Raji (cell line): ENCODE data around the gene PIP4K2C.

Experiments used
- POLR2A ChIP-seq: IDR thresholded peaks from 2 replicates; pipeline ENCODE4 v1.6.1; 2011; ENCODE audit warnings: low read depth, low read length, control low read depth; ENCODE audit not compliant: insufficient read depth

Gene PIP4K2C

DNA sequence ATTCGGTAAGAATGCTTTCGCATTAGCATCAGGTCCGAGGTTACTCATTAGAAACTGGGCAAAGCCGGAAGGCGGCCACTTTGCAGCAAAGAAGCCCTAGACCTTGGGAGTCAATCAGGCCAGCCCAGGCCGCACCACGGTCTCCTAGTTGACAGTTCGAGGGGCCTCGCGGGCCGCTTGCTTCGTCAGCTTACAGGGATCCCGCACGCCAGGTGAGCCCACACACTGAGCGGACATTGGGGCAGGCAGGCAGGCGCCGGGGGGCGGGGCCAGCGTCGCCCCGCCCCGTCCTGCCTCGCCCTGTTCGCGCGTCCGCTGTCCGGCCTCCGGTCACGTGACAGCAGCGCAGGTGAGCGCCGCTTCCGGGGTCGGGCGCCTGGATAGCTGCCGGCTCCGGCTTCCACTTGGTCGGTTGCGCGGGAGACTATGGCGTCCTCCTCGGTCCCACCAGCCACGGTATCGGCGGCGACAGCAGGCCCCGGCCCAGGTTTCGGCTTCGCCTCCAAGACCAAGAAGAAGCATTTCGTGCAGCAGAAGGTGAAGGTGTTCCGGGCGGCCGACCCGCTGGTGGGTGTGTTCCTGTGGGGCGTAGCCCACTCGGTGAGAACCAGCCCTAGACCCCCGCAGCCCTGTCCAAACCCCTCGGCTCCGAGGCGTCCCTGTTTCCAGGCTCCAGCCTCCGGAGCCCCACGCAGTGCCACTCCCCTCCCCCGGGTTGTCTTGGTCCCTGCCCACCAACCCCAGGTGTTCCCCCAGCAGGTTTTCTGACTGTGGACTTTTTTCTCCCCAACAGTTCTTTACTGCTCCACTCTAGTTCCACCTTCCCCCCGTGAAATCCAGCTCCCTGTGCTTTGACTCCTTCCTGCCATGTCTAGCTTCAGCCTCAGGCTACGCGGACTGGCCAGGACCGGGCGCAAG is at the start of gene PIP4K2C:
Gene PIP4K2C, plus strand, starts transcription at position 329 of the 918 bp plus-strand sequence. Its CDS starts 98 bp downstream, at position 427.
- peak; percentile 93 for TF ChIP-seq POLR2A

DNA sequence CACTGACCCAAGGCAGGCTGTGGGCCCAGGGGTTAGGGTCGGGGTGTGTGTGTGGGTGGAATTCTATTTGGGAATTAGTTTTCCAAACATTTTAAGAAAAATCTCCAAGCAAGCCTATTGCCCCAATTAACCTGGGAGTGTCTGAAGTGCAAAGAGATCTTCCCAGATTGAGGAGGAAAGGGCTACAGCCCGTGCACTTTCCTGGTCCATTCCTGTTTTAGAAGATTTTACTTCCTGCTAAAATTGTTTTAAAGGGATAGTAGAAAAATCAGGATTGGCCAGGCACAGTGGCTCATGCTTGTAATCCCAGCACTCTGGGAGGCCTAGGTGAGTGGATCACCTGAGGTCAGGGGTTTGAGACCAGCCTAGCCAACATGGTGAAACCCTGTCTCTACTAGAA is 49.3 kb upstream of the PIP4K2C start:
- TF ChIP-seq POLR2A = no peak

DNA sequence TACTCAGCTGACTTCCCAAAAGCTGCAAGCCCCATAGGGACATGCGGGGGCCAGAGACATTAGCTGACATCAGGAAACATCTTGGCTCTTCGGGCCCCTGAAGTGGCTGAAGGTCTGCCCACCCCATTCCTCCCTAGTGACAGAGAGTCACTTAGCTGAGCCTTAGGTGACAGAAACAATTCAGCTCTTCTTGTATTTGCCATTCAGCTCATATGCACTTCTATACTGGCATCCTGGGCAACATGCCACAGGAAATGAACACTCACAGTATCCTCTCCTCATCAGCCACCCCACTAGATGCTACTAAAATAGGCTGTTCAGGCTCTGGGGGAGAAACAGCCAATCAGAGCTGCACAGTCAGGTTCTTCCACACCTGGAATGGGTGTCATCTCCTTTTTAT is 47.4 kb upstream of the PIP4K2C start:
- TF ChIP-seq POLR2A = no peak

DNA sequence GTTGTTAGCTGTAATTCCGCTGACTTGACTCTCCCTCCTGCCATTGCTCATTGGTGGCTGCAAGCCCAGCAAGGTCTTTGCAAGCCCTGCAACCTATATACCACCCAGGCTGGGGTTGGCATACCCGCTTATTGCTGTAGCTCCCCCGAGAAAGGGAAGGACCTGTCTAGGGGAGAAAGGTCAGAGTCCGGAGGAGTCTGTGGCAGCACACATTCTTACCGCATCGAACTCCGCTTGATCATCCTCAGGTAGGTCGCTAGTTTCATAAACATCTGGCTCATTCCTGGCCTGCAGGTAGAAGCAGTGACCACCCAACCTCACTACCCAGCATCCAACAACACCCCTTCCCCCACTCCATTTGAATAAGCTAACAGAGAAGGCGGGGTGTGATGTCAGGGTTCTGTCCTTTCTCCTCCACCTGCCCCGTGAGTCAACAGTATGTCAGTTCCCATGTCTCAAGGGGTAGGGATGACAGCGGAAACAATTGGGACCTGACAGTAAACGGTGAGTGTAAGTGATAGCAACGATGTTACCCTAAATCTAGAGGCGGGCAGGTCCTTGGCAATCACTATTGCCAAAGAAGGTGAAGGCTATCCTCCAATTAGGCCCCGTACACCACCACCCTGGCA is 45.1 kb upstream of the PIP4K2C start:
- TF ChIP-seq POLR2A = no peak

DNA sequence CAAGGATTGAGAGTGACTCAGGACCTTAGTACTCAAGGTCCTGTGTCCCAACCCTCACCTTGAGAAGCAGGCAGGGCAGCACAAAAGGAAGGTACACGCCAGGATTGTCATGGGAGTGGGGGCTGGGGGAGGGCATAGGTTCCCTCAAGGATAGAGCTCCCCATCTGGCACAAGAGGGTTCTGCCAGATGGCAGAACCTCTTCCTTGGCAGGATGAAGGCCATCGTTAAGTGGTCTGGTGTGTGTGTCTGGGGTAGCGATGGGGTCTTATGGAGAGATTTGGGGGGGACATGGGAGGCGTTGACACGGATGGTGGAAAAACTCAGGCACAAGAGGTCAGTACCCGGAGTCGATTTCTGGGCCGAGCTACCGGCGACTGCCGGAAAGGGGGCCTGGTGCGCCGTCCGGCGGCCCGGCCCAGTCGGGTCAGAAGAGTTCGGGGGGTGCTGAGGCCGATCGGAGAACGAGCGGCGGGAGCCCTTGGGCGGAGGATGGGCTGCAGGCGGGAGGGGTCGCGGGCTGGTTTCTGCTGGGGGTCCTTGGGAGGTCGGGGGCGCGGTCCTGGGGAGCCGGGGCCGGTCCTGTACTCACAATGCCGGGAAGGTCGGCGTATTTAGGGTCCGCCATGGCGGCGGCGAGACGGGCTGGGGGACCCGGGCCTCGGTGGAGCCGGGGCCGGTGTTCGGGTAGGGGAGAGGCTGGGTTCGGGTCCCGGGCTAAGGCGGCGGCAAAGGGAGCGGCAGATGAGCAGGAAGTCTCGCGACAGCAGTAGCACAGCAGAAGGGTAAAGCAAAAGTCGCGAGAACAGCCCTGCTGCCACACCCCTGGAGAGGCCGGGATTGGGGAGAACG is 44.3 kb upstream of the PIP4K2C start, which contains the start of gene DCTN2:
Gene DCTN2, minus strand, starts transcription at position 755 of the 850 bp plus-strand sequence. Its CDS starts 129 bp downstream, at position 626.
- peak; percentile 58 for TF ChIP-seq POLR2A

DNA sequence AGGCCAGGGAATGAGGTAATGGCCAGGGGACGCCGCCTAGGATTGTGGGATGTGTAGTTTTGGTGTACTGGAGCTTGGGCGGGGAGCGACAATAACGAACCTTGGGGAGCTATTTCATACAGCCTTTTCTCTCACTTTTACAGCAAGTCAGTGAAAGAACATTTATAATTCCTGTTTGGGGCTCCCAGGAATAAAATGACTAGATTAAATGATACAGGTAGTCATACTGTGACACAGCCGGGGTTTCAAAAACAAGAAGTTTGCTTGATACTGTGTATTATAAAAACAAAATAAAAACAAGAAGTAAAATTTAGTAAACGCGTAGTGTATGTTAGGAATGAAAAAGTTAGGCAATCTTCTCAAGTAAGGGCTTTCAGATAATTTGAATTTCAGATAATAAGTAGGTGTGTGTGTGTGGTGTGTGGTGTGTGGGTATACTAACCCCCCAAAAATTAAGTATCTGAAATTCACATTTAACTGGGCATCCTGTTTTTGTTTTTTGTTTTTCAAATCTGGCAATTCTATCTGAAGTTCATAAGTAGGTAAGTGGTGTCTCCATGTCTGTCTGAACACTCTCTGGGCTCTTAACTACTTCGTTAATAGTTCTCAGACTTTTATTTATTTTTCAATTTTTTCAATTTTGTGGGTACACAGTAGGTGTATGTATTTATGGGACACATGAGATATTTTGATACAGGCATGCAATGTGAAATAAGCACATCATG is 43.5 kb upstream of the PIP4K2C start:
- TF ChIP-seq POLR2A = no peak; the same call in 1 of the 2 replicates

DNA sequence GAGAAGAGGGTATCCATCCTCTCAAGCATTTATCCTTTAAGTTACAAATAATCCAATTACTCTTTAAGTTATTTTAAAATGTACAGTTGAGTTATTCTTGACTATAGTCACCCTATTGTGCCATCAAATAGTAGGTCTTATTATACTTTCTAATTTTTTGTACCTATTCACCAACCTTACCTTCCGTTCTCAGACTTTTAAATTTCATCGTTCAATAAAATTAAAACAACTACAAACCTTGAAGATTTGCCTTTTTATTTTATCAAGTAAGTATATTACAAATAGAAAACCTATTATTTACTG is 43.0 kb upstream of the PIP4K2C start:
- TF ChIP-seq POLR2A = no peak

DNA sequence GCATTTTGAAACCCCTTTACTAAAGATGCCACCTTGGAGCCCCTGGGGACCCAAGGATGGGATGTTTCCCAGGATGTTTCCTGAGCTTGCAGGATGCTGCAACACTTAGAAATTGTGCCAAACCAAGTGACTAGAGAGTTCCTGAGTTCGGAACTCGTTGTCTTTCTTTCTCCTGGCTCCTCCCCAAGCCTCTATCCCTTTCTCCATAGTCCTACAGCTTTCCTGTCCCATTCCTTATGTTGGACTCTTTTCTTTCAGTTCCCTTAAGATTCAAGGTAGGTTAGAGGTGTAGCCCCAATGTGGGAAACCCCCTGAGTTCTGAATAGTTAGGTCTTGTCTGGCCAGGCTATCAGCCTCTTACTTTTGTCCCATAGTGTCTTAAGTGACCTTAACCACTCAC is 42.5 kb upstream of the PIP4K2C start:
- no peak for TF ChIP-seq POLR2A

DNA sequence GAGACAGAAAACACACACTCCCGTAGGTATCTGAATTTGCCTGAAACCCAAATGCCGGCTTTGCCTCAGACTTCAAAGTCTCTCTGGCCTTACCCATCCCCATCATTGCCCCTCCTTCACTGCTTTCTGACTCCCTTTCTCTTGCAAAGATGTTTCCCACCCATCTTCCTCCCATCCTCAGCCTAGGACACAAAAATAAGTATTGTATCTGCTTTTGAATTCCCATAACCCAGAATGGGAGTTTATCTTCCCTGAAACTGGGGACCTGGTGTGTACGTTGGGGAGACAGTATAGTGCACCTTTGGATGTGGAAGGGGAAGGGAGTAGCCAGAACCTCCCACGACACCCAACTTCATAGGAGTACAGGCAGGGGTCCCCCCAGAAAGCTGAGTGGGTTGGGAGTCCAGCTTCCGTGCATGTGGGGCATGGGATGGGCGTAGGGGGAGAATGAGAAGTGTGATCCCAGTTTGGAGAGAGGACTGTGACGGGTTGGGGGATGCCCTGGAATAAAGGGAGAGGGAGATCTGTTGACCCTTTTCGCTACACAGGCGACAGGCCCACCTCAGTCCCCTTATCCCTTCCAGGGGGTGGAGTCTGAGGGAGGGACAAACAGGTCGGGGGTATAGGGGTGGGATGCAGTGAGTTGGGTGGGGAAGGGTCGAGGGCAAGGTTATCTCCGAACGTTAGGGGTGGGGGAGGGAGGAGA is 41.6 kb upstream of the PIP4K2C start:
- TF ChIP-seq POLR2A = no peak

DNA sequence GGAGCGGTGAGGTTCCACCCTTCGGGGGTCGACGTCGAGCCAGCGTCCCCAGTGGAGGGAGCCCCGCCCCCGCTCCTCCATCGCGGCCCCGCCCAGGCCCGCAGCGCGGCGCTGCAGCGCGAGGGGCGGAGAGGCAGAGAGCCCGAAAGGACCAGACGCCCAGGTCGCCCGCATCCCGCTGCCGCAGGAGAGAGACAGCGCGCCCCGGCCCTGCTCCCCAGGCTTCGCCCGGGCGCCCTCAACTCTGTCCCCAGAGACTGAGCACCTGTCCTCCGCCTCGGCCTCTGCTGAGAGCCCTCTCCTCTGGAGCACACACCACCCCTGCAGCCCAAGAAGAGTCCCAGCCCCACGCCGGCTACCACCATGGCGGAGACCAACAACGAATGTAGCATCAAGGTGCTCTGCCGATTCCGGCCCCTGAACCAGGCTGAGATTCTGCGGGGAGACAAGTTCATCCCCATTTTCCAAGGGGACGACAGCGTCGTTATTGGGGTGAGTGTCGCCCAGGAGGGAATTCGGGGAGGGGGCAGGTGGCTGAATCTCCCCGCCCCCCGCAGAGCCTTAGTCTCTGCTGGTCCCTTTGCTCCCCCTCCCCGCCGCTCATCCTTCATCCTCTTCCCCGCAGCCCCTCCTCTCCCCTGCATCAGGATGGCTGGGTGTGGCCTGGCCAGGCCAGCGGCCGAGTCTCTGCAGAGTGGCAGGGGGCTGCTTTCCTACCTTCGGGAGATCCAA is 40.9 kb upstream of the PIP4K2C start, which contains the start of gene KIF5A:
Gene KIF5A, plus strand, starts transcription at position 136 of the 732 bp plus-strand sequence. Its CDS starts 228 bp downstream, at position 364.
- TF ChIP-seq POLR2A = no peak

DNA sequence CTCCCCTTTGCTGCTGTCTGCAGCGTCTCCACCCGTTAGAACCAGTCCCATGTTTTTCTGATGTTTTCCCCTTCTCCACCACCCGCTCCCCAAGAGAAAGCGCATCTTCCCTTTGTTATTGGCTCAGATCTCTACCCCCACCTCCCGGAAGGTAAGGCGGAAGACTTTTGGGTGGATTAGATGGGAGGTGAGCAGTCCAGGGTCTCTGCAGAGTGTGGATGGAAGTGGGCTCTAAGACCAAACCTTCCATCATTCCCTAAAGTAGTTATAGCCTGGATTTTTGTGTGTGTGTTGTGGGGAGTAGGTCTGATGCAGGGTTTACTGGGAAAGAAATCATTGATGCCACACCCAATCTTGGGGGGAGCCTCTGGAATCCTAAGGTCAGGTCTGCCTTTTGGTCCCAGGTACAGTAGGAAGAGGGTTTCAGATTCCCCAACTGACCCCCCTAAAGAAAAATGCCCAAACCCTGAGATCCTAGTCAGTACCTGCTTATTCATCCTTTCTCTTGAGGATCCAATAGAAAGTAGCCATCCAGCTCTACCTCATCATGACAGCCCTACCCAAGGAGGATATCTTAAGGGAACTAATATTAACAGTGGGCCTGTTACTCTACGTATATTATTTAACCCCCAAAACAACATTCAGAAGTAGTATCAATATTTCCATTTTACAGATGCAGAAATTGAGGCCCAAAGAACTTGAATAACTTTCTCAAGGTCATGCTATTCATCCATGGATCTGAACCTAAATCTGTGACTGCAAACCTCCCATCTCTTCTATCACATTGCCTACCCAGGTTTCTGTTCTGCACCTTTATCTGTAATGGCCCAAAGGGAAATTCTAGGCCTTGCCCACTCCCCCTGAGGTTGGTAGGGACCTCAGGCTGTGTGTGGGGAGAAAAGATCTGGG is 40.1 kb upstream of the PIP4K2C start:
- TF ChIP-seq POLR2A = no peak

DNA sequence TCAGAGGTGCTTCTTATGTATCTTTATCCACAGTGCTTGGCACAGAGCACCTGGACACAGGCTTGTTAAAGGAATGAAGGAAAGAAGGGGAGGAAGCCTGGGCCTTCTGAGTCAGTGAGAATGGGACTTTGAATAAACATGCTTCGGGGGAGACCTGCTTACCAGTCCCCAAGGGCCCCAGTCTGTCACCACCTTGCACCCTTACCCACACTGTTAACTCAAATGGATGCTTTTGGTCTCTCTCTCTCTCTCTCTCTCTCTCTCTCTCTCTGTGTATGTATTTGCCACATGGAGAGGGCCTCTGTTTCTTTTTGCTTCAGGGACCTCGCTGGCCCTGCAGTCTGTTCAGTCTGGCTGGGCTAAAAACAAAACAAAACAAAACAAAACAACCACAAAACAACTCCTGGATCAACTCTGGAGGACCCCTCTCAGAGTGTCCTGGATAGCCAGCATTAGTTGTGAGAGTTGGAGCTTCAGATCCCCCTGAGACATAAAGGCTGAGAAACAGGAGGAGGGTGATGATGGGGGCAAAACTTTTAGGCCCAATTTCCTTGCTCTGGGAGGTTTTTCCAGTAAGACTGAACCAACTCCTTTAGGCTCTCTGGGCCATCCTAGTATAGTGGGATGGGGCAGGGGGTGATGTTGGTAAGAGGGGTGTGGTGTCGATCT is 39.2 kb upstream of the PIP4K2C start:
- no peak for TF ChIP-seq POLR2A
